Measurements from ENCODE around the gene ANGPTL5. TPM values are rescaled to one million over a fixed set of nuclear protein-coding genes. Genes with fewer than 3 reads are reported as not detected.
"Not testable (repeated sequence)": the region's sequence is repeated elsewhere in the genome, so short reads cannot be mapped to it uniquely, and the experiment has no call there.

The ANGPTL5 gene
- 1 to 10 TPM in 1 of 10 donors, under 1 TPM in 9; 0.17 to 1.3 (median 0.54) TPM for total RNA-seq
- under 1 TPM; 0.09 to 0.95 TPM for polyA plus RNA-seq
- long read RNA-seq, donor 1 = 0 reads
- long read RNA-seq, donor 2 = 0 reads
- long read RNA-seq, donor 3, partial matches to known transcripts = 2 of 3 reads
- long read RNA-seq, donor 3, other reads (novel, unspliced or antisense) = 1 of 3 reads

DNA sequence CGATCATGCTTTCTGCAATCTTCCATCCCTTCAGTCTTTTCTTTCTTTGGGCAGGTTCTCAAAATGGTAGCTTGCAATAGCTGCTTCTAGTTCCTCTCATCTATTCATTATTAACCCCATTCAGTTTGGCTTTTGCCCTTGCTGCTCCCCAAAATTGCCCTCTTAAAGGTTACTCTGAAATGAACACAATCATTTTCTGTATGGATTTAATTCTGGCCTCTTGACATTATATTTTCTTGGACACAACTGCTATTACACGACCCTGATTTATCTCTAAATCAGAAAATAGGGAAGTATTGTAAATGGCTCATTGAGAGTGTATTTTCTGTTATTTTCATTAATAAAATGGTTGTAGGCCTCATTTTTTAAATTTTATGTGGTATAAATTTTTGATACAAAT is at the start of gene ANGPTL5:
TSS of gene ANGPTL5 (minus strand) at position 101 of the 400 bp plus-strand sequence. CDS start 8,613 bp downstream, outside the sequence.
- WGBS, 2 donors = 69 to 74% methylated on average over 2 of the region's 2 CpGs
- H3K27ac ChIP-seq = peak within 1 kb of the TSS in 9 of 10 donors; percentile 65 to 85 (median 75)
- no peaks in the 10 kb centered on the region for H3K9me3 ChIP-seq
- ATAC-seq = no peak
- intact Hi-C loops (cut with DNase I) = loop anchor here in 1 of 10 donors (10.0 kb wide), 1 partner anchor 88 kb away; no protein-coding TSS in a partner anchor
- peak within 1 kb of the TSS; percentile 41 to 87 (median 73) for H3K4me3 ChIP-seq
- peaks cover 0 to 4% (median 0%) of the 10 kb centered on the region in 9 donors for H3K36me3 ChIP-seq
- TF ChIP-seq, protein P1, sequence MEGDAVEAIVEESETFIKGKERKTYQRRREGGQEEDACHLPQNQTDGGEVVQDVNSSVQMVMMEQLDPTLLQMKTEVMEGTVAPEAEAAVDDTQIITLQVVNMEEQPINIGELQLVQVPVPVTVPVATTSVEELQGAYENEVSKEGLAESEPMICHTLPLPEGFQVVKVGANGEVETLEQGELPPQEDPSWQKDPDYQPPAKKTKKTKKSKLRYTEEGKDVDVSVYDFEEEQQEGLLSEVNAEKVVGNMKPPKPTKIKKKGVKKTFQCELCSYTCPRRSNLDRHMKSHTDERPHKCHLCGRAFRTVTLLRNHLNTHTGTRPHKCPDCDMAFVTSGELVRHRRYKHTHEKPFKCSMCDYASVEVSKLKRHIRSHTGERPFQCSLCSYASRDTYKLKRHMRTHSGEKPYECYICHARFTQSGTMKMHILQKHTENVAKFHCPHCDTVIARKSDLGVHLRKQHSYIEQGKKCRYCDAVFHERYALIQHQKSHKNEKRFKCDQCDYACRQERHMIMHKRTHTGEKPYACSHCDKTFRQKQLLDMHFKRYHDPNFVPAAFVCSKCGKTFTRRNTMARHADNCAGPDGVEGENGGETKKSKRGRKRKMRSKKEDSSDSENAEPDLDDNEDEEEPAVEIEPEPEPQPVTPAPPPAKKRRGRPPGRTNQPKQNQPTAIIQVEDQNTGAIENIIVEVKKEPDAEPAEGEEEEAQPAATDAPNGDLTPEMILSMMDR (IDR thresholded peaks at IDR 0.05) = no peak
- H3K27me3 ChIP-seq = no peaks in the 10 kb centered on the region
- peaks cover 0 to 32% (median 18%) of the 10 kb centered on the region in 9 donors for H3K4me1 ChIP-seq
- no peak for DNase-seq

DNA sequence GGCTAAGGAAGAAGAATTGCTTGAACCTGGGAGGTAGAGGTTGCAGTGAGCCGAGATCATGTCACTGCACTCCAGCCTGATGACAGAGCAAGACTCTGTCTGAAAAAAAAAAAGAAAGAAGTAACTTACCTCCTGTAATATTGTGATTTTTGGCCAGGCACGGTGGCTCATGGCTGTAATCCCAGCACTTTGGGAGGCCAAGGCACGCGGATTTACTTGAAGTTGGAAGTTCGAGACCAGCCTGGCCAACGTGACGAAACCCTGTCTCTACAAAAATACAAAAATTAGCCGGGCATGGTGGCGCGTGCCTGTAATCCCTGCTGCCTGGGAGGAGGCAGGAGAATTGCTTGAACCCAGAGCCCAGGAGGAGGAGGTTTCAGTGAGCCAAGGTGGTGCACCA is 47.9 kb upstream of the ANGPTL5 start:
- DNase-seq; ATAC-seq; H3K27me3 ChIP-seq; H3K4me3 ChIP-seq; H3K9me3 ChIP-seq; H3K27ac ChIP-seq; intact Hi-C loops (cut with DNase I); H3K4me1 ChIP-seq: not testable (repeated sequence)
- WGBS, 2 donors = 94 to 95% methylated on average over 10 of the region's 10 CpGs
- H3K36me3 ChIP-seq = peaks cover 0 to 24% (median 0%) of the 10 kb centered on the region in 9 donors

DNA sequence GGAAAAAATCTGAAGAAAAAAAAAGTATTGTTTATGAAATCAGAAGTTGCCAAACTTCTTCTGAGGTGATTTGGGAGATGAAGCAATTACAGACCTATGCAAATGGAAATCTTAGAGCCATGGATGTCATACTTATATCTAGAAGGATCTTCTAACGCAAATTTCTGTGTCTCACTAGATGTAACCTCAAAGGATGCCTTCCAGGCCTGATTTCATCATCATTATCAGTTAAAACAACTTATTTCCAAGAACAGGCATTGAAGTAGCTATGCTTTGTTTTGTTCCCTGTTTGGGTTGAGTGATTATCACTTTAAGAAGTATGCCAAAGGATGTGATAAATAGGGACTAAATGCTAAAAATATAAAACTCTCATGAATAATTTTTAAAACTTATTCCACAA is 43.9 kb upstream of the ANGPTL5 start:
- Histone ChIP-seq H3K27me3 (no peaks in the 10 kb centered on the region), H3K4me3 (no peak overlapping the region)
- intact Hi-C loops (cut with DNase I) = no loop called here

DNA sequence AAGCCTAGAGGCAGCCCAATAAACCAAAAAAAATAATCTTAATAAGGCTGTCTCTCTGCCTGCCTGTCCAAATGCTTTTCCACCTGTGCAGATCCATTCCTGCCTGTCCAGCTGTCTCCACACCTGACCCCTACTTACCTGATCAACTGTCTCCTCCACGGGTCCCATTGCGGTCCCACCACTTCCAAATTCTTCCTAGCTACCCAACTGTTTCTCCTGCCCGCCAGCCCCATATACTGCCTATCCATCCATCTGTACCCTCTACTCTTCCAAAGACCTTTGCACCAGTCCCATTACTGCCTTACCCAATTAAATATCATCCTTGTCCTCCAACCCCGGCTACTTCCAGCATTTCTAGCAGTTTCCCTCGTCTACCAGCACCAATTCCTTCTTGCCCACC is 39.4 kb upstream of the ANGPTL5 start:
- H3K4me3 ChIP-seq = no peak overlapping the region
- TF ChIP-seq, protein P1 (IDR thresholded peaks at IDR 0.05) = no peak
- intact Hi-C loops (cut with DNase I) = no loop called here
- H3K4me1 ChIP-seq = no peaks in the 10 kb centered on the region
- H3K9me3 ChIP-seq = peaks cover 0 to 8% (median 0%) of the 10 kb centered on the region in 11 donors
- ATAC-seq (no peak), DNase-seq (no peak)
- WGBS, 2 donors = 89% methylated on average over 5 of the region's 5 CpGs
- H3K36me3 ChIP-seq = peaks cover 0 to 32% (median 0%) of the 10 kb centered on the region in 9 donors
- no peaks in the 10 kb centered on the region for H3K27me3 ChIP-seq
- H3K27ac ChIP-seq = no peak overlapping the region

More for the DNA sequence above, 43.9 kb upstream of the ANGPTL5 start:
- peaks cover 0 to 42% (median 0%) of the 10 kb centered on the region in 9 donors for H3K36me3 ChIP-seq
- TF ChIP-seq, protein P1 (IDR thresholded peaks at IDR 0.05) = no peak
- H3K27ac ChIP-seq = no peak overlapping the region
- 81 to 85% methylated on average over 1 of the region's 1 CpG for WGBS, 2 donors
- ATAC-seq (no peak), DNase-seq (no peak)
- H3K4me1 ChIP-seq = no peaks in the 10 kb centered on the region
- peaks cover 0 to 8% (median 0%) of the 10 kb centered on the region in 11 donors for H3K9me3 ChIP-seq

DNA sequence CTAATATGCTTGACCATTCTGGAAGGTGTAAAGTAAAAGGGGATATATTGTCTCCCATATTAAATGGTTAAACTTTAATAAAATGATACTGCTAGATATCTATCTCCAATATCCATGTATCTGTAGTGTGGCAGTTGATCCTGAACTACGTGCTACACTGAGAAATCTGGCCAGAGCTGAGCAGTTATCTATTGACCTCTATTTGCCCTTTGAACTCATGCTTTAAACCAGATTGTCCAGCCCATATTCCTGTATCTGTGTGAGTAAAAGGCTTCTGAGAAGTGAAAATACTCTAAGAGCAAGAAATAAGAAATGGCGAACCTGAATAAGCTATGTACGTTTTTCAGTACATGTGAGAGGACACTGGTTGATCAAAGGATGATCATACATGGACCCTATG is 39.0 kb upstream of the ANGPTL5 start:
- WGBS, 2 donors = 80 to 83% methylated on average over 3 of the region's 3 CpGs
- H3K9me3 ChIP-seq = peaks cover 0 to 8% (median 0%) of the 10 kb centered on the region in 11 donors
- H3K4me3 ChIP-seq = no peak overlapping the region
- intact Hi-C loops (cut with DNase I) = no loop called here
- DNase-seq = no peak
- H3K36me3 ChIP-seq = peaks cover 0 to 32% (median 0%) of the 10 kb centered on the region in 9 donors
- no peaks in the 10 kb centered on the region for H3K27me3 ChIP-seq
- TF ChIP-seq, protein P1 (IDR thresholded peaks at IDR 0.05) = no peak
- H3K27ac ChIP-seq = no peak overlapping the region
- no peaks in the 10 kb centered on the region for H3K4me1 ChIP-seq
- ATAC-seq = no peak

Measured in heart right ventricle (tissue), 16 donors.